HG02884 (cell line): Measurements from ENCODE around the gene GATAD2A.
A peak's percentile ranks its signal among the peaks of the same experiment; 100 is the strongest.
"Not testable (repeated sequence)": the region's sequence is repeated elsewhere in the genome, so short reads cannot be mapped to it uniquely, and the experiment has no call there.

Experiments
- ATAC-seq: cut with Tn5 transposase; IDR thresholded peaks from one replicate; pipeline ENCODE4 v1.9.1; 2021; ENCODE audit warnings: mild to moderate bottlenecking, moderate library complexity; ENCODE audit not compliant: unreplicated experiment

GATAD2A gene, protein sequence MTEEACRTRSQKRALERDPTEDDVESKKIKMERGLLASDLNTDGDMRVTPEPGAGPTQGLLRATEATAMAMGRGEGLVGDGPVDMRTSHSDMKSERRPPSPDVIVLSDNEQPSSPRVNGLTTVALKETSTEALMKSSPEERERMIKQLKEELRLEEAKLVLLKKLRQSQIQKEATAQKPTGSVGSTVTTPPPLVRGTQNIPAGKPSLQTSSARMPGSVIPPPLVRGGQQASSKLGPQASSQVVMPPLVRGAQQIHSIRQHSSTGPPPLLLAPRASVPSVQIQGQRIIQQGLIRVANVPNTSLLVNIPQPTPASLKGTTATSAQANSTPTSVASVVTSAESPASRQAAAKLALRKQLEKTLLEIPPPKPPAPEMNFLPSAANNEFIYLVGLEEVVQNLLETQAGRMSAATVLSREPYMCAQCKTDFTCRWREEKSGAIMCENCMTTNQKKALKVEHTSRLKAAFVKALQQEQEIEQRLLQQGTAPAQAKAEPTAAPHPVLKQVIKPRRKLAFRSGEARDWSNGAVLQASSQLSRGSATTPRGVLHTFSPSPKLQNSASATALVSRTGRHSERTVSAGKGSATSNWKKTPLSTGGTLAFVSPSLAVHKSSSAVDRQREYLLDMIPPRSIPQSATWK

GRCh38 chr19:19404879-19405860 lies at the start of gene GATAD2A:
Gene GATAD2A (plus strand): TSS chr19:19405675. CDS start chr19:19465346, 59,671 bp downstream.
- peak; percentile 71 for ATAC-seq

DNA sequence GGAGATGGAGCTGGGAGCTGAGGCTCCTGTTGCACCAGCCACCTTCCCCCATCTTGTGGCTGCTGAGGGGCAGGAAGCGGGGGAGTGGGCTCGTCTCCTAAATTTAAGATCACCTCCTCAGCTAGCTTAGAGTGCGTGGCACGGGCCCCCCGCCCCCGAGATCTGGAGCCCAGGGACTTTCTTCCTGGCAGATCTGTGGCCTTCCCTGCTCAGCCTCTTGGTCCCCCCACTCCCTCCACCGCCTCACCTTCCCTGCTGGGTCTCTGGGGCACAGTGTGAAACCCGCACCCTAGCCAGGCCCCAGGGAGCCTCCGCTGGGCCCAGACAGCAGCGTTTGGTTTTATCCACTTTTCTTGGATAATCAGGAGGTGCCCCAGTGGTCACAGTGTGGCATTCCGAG lies 49.0 kb upstream of the GATAD2A start:
- ATAC-seq = no peak

DNA sequence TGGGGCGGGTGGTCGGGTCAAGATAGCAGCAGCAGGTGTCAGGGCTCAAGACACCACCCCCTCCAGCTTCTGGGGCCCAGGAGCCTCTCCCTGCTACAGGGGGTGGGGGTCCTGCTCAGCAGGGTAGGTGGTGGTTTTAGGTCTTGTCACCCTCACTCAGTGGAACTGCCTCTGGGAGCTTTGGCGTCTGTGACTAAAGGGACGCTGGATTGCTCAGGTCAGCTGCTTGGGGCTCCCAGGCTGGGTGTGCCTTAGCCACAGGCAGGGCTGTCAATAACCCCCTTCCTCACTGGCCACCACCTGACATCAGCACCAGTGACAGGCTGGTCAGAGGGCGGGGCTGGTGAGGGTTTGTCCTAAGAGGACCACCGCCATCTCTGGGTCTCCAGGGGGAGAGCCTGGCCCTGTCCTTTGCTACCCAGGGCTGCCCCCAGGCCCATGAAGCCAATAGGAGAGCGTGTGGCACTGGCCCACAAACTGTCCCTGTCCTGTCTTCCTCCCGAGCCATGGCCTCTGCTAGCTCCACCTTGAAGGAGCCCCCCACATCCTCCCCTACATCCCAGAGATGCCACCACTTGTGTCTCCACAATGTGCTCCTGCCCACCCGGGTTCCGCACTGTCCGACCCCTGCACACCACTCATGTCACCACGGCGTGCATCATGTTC lies 48.4 kb upstream of the GATAD2A start:
- no peak for ATAC-seq

DNA sequence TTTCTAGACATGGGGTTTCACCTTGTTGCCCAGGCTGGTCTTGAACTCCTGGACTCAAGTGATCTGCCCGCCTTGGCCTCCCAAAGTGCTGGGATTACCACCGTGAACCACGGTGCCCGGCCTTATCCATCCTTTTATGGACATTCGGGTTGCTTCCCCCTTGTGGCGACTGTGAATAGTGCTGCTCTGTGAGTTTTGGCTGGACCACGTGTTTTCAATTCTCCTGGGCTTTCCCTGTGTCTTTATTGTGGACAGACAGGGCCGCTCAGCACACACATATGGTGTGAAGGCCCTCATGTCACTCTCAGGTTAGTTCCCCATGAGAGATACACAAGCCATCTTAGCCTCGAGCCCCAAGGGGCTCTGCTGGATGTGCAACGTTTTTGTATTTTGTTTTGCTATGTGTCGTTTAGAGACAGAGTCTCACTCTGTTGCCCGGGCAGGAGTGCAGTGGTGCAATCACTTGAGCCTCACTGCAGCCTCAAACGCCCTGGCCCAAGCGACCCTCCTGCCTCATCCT lies 44.3 kb upstream of the GATAD2A start:
- ATAC-seq = no peak

DNA sequence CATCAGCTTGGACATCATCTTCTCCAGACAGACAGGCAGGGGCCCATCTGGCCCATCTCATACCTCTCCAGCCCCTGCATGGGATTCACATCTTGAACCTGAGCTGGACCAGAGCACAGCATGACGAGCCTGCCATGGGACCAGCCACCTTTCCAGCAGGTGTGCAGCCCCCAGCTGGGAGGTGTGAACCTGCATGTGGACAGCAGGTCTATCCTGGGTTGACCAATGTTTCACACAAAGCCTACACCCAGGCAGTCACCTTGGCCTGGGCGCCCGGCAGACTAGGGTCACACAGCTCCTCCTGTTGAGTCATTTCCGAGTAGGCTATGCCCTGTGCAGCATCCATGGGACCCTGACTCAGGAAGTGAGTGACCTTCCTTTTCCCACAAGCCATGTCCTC lies 43.4 kb upstream of the GATAD2A start:
- ATAC-seq = no peak

- peak; percentile 59 for ATAC-seq
Measured at GRCh38 chr19:19366434-19367396, 38.8 kb upstream of the GATAD2A start.

DNA sequence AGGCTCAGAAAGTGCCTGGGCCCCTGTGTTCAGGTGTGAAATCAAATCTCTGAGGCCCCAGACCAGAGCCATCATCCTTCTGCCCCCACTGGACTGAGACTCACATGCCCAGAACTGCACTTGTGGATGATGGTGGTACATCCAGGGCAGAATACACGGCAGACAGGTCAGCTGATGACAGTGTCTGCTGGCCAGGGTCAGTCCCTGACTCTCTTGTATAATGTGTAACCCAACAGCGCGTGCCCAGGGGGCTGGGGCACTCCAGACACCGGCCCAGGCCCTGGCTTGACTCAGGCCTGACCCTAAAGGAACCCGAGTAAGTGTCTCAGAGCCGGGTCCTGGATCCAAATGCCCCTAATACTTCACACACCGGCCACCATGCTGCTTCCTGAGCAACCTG lies 37.4 kb upstream of the GATAD2A start:
- no peak for ATAC-seq

- ATAC-seq = no peak
Measured at GRCh38 chr19:19371059-19371458, 34.4 kb upstream of the GATAD2A start.

- ATAC-seq = peak; percentile 68
Measured at GRCh38 chr19:19372656-19373416, 32.6 kb upstream of the GATAD2A start.

- no peak for ATAC-seq
Measured at GRCh38 chr19:19379527-19379926, 25.9 kb upstream of the GATAD2A start.

- ATAC-seq = not testable (repeated sequence)
Measured at GRCh38 chr19:19380316-19380715, 25.2 kb upstream of the GATAD2A start.

GRCh38 chr19:19381007-19381926 lies 24.2 kb upstream of the GATAD2A start:
- ATAC-seq = no peak

- ATAC-seq = no peak
Measured at GRCh38 chr19:19382118-19382517, 23.4 kb upstream of the GATAD2A start.

DNA sequence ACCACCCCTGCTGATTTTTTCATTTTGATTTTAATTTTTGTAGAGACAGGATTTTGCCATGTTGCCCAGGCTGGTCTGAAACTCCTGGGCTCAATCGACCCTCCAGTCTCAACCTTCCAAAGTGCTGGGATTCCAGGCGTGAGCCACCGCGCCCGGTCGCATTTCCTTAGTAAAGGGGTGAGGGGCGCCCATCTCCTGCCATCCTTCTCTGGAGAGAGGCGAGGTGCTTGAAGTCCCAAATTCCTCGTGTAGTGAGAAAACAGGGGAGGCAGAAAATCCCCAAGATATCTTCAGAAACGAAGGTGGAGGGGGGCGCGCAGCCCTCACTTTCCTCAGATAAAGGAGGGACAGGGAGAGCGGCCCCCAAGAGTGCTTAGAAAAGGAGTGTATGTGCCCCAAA lies 21.0 kb upstream of the GATAD2A start:
- no peak for ATAC-seq

- ATAC-seq = peak; percentile 93
Measured at GRCh38 chr19:19385131-19385895, 20.2 kb upstream of the GATAD2A start.
